Measurements from ENCODE around the gene CARD6. TPM values are rescaled to one million over a fixed set of nuclear protein-coding genes. Genes with fewer than 3 reads are reported as not detected.

CARD6 gene
- total and polyA plus RNA-seq, 2 of the 8 experiments (the other 6 are each of a cell fraction or from before 2014, with no cell fraction given): 0.41 to 0.50 TPM

DNA sequence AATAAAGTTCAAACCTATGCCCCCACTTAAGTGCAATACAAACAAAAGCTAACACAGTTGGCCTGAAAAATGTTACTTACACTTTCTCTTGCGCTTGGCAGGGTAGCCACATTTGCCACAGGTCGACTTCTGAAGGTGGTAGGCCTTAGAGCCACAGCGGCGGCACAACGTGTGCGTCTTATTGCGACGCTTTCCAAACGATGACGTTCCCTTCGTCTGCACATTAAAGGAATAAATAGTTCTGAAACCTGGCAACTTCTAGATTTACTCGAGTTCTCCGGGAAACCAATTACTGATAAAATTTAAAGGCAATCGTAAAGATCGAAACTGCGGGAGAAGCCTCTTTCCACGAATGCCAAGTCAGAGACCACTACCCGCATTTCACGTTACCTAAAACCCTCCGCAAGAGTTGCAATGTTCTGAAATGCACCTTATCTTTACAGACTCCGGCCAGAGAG lies 6.7 kb upstream of the CARD6 start (continued):
- TF ChIP-seq, protein P1, sequence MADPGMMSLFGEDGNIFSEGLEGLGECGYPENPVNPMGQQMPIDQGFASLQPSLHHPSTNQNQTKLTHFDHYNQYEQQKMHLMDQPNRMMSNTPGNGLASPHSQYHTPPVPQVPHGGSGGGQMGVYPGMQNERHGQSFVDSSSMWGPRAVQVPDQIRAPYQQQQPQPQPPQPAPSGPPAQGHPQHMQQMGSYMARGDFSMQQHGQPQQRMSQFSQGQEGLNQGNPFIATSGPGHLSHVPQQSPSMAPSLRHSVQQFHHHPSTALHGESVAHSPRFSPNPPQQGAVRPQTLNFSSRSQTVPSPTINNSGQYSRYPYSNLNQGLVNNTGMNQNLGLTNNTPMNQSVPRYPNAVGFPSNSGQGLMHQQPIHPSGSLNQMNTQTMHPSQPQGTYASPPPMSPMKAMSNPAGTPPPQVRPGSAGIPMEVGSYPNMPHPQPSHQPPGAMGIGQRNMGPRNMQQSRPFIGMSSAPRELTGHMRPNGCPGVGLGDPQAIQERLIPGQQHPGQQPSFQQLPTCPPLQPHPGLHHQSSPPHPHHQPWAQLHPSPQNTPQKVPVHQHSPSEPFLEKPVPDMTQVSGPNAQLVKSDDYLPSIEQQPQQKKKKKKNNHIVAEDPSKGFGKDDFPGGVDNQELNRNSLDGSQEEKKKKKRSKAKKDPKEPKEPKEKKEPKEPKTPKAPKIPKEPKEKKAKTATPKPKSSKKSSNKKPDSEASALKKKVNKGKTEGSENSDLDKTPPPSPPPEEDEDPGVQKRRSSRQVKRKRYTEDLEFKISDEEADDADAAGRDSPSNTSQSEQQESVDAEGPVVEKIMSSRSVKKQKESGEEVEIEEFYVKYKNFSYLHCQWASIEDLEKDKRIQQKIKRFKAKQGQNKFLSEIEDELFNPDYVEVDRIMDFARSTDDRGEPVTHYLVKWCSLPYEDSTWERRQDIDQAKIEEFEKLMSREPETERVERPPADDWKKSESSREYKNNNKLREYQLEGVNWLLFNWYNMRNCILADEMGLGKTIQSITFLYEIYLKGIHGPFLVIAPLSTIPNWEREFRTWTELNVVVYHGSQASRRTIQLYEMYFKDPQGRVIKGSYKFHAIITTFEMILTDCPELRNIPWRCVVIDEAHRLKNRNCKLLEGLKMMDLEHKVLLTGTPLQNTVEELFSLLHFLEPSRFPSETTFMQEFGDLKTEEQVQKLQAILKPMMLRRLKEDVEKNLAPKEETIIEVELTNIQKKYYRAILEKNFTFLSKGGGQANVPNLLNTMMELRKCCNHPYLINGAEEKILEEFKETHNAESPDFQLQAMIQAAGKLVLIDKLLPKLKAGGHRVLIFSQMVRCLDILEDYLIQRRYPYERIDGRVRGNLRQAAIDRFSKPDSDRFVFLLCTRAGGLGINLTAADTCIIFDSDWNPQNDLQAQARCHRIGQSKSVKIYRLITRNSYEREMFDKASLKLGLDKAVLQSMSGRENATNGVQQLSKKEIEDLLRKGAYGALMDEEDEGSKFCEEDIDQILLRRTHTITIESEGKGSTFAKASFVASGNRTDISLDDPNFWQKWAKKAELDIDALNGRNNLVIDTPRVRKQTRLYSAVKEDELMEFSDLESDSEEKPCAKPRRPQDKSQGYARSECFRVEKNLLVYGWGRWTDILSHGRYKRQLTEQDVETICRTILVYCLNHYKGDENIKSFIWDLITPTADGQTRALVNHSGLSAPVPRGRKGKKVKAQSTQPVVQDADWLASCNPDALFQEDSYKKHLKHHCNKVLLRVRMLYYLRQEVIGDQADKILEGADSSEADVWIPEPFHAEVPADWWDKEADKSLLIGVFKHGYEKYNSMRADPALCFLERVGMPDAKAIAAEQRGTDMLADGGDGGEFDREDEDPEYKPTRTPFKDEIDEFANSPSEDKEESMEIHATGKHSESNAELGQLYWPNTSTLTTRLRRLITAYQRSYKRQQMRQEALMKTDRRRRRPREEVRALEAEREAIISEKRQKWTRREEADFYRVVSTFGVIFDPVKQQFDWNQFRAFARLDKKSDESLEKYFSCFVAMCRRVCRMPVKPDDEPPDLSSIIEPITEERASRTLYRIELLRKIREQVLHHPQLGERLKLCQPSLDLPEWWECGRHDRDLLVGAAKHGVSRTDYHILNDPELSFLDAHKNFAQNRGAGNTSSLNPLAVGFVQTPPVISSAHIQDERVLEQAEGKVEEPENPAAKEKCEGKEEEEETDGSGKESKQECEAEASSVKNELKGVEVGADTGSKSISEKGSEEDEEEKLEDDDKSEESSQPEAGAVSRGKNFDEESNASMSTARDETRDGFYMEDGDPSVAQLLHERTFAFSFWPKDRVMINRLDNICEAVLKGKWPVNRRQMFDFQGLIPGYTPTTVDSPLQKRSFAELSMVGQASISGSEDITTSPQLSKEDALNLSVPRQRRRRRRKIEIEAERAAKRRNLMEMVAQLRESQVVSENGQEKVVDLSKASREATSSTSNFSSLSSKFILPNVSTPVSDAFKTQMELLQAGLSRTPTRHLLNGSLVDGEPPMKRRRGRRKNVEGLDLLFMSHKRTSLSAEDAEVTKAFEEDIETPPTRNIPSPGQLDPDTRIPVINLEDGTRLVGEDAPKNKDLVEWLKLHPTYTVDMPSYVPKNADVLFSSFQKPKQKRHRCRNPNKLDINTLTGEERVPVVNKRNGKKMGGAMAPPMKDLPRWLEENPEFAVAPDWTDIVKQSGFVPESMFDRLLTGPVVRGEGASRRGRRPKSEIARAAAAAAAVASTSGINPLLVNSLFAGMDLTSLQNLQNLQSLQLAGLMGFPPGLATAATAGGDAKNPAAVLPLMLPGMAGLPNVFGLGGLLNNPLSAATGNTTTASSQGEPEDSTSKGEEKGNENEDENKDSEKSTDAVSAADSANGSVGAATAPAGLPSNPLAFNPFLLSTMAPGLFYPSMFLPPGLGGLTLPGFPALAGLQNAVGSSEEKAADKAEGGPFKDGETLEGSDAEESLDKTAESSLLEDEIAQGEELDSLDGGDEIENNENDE (IDR thresholded peaks at IDR 0.05; ENCODE audit: insufficient replicate concordance, low read length): no peak
- TF ChIP-seq SIRT6 (IDR thresholded peaks at IDR 0.05; ENCODE audit: low read length) (no peak), BRCA1 (IDR thresholded peaks at IDR 0.05; ENCODE audit: low read depth, low read length) (no peak), ZNF274 (IDR thresholded peaks at IDR 0.05; ENCODE audit: borderline replicate concordance, extremely low read depth, low read length) (no peak), SIN3A (conservative IDR thresholded peaks at IDR 0.05 in 1 of 2, IDR thresholded peaks at IDR 0.05 in 1 of 2; ENCODE audit: low read depth in 1 of 2, low read length in 2 of 2) (peak in 1 of 2 experiments; percentile 66; a peak in 1 of 4 replicates), RBBP5 (IDR thresholded peaks at IDR 0.05; ENCODE audit: borderline replicate concordance, low read depth, low read length) (no peak), POLR2A (IDR thresholded peaks at IDR 0.05; ENCODE audit: control extremely low read depth in 1 of 2, low read depth in 2 of 2, low read length in 2 of 2) (peak in 1 of 2 experiments; percentile 16; a peak in 1 of 3 replicates), TAF7 (optimal IDR thresholded peaks at IDR 0.05; ENCODE audit: borderline replicate concordance, low read depth, low read length) (no peak), POLR2AphosphoS5 (IDR thresholded peaks at IDR 0.05; ENCODE audit: low read depth, low read length) (peak; percentile 59; the same call in 1 of the 2 replicates), SRF (IDR thresholded peaks at IDR 0.05; ENCODE audit: low read depth, low read length) (no peak), PHF8 (conservative IDR thresholded peaks at IDR 0.05; ENCODE audit: low read depth, low read length) (no peak)

All from H1 (cell line).